ENCODE data around the gene RNU7-1. TPM values are rescaled to one million over a fixed set of nuclear protein-coding genes. Genes with fewer than 3 reads are reported as not detected.
A peak's percentile ranks its signal among the peaks of the same experiment; 100 is the strongest.

The RNU7-1 gene
- total RNA-seq, 4 donors from 2014 or later: not detected

DNA sequence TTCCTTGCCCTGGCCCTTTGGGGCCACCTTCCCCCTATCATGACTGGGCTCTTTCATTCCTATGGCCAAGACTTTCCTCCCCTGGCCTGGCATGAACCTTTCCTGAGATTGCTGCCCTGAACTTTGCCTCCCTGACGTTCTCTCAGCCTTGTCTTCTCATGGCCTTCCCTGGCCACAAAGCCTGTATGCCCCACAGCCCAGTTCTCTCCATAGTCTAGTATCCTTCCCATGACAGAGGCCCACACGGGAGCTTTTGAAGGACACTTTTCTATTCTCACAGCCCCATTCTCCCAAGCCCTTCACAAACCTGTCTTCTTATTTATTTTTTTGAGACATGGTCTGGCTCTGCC is 4.5 kb upstream of the RNU7-1 start:
- TF ChIP-seq POLR2AphosphoS5 (IDR thresholded peaks at IDR 0.05) (peak in 1 of 3 donors; percentile 9), EP300 (IDR thresholded peaks at IDR 0.05; ENCODE audit: low read depth) (no peak)
- TF ChIP-seq, protein P1, sequence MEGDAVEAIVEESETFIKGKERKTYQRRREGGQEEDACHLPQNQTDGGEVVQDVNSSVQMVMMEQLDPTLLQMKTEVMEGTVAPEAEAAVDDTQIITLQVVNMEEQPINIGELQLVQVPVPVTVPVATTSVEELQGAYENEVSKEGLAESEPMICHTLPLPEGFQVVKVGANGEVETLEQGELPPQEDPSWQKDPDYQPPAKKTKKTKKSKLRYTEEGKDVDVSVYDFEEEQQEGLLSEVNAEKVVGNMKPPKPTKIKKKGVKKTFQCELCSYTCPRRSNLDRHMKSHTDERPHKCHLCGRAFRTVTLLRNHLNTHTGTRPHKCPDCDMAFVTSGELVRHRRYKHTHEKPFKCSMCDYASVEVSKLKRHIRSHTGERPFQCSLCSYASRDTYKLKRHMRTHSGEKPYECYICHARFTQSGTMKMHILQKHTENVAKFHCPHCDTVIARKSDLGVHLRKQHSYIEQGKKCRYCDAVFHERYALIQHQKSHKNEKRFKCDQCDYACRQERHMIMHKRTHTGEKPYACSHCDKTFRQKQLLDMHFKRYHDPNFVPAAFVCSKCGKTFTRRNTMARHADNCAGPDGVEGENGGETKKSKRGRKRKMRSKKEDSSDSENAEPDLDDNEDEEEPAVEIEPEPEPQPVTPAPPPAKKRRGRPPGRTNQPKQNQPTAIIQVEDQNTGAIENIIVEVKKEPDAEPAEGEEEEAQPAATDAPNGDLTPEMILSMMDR (IDR thresholded peaks at IDR 0.05): no peak
- peaks cover 12 to 45% (median 32%) of the 10 kb centered on the region in 4 donors for H3K4me1 ChIP-seq
- H3K27ac ChIP-seq: peak overlapping the region; percentile 90 to 99 (median 96)
- H3K27me3 ChIP-seq: no peaks in the 10 kb centered on the region
- peaks cover 0 to 8% (median 0%) of the 10 kb centered on the region in 4 donors for H3K36me3 ChIP-seq
- intact Hi-C loops (cut with DNase I; ENCODE audit: low total_unique reads) (loop anchor here (5.0 kb wide), 1 partner anchor 67 kb away; the partner anchor contains the start of gene SPSB2), in situ Hi-C loops (cut with MboI; ENCODE audit: low pct_ligation_motif_present in 1 of 4, low pct_unique_long_range_greater_than_20kb in 1 of 4, low sequenced_read_pairs in 3 of 4) (loop anchor here in 2 of 4 donors (25.0 kb wide), 1 partner anchor 173 kb away; the partner anchor contains the start of gene C1RL (in 2 of the 2))
- 67 to 83% methylated on average over 1 to 2 of the region's 2 CpGs for whole genome bisulfite sequencing, 2 donors (ENCODE audit: low coverage in 1 of 2)
- no peak overlapping the region for H3K4me3 ChIP-seq
- no peak for DNase-seq
- no peaks in the 10 kb centered on the region for H3K9me3 ChIP-seq

DNA sequence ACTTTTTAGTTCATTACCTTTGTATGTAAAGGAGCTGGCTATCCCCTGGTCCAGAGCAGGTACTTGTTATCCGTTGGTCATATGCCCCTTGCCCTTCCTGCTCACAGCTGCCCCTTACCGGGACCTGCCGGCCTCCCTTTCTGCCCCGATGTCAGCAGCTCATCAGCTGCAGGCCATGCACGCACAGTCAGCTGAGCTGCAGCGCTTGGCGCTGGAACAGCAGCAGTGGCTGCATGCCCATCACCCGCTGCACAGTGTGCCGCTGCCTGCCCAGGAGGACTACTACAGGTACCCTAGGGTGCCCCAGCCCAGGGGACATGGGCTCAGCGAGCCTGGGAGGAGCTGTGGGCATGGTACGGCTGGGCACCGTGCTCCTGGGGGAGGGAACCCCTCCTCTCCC is 2.3 kb upstream of the RNU7-1 start:
- Histone ChIP-seq H3K36me3 (no peaks in the 10 kb centered on the region), H3K27me3 (no peaks in the 10 kb centered on the region), H3K4me1 (peaks cover 25 to 52% (median 44%) of the 10 kb centered on the region in 4 donors), H3K4me3 (no peak overlapping the region), H3K9me3 (no peaks in the 10 kb centered on the region), H3K27ac (peak overlapping the region in 2 of 4 donors; percentile 13 to 99)
- intact Hi-C loops (cut with DNase I; ENCODE audit: low total_unique reads): no loop called here
- no peak for DNase-seq
- 90% methylated on average over 12 of the region's 12 CpGs; no CpG with 5 or more reads in 1 of the 2 donors for WGBS, 2 donors (ENCODE audit: low coverage in 1 of 2)
- TF ChIP-seq POLR2AphosphoS5 (IDR thresholded peaks at IDR 0.05) (peak in 2 of 3 donors; percentile 5 to 27), EP300 (IDR thresholded peaks at IDR 0.05; ENCODE audit: low read depth) (no peak)
- in situ Hi-C loops (cut with MboI; ENCODE audit: low pct_ligation_motif_present in 1 of 4, low pct_unique_long_range_greater_than_20kb in 1 of 4, low sequenced_read_pairs in 3 of 4): loop anchor here in 3 of 4 donors (10.0 to 25.0 kb wide), 2 partner anchors 164 to 171 kb away; partner anchors contain the start of gene C1RL (in 3 of the 3)

DNA sequence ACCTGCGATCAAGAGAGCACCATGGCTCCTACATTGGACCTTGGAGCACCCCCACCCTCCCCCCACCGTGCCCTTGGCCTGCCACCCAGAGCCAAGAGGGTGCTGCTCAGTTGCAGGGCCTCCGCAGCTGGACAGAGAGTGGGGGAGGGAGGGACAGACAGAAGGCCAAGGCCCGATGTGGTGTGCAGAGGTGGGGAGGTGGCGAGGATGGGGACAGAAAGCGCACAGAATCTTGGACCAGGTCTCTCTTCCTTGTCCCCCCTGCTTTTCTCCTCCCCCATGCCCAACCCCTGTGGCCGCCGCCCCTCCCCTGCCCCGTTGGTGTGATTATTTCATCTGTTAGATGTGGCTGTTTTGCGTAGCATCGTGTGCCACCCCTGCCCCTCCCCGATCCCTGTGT is 1.8 kb upstream of the RNU7-1 start:
- in situ Hi-C loops (cut with MboI; ENCODE audit: low pct_ligation_motif_present in 1 of 4, low pct_unique_long_range_greater_than_20kb in 1 of 4, low sequenced_read_pairs in 3 of 4) (loop anchor here in 3 of 4 donors (10.0 to 25.0 kb wide), 2 partner anchors 163 to 171 kb away; partner anchors contain the start of gene C1RL (in 3 of the 3)), intact Hi-C loops (cut with DNase I; ENCODE audit: low total_unique reads) (no loop called here)
- Histone ChIP-seq H3K27me3 (no peaks in the 10 kb centered on the region), H3K27ac (peak overlapping the region in 2 of 4 donors; percentile 93 to 99), H3K4me1 (peaks cover 27 to 53% (median 43%) of the 10 kb centered on the region in 4 donors), H3K36me3 (no peaks in the 10 kb centered on the region), H3K4me3 (no peak overlapping the region), H3K9me3 (no peaks in the 10 kb centered on the region)
- no peak for DNase-seq
- 70 to 84% methylated on average over 2 to 12 of the region's 12 CpGs for WGBS, 2 donors (ENCODE audit: low coverage in 1 of 2)
- TF ChIP-seq POLR2A (IDR thresholded peaks at IDR 0.05) (no peak), POLR2AphosphoS5 (IDR thresholded peaks at IDR 0.05) (no peak), EP300 (IDR thresholded peaks at IDR 0.05; ENCODE audit: low read depth) (no peak)
- TF ChIP-seq, protein P1 (IDR thresholded peaks at IDR 0.05): no peak

DNA sequence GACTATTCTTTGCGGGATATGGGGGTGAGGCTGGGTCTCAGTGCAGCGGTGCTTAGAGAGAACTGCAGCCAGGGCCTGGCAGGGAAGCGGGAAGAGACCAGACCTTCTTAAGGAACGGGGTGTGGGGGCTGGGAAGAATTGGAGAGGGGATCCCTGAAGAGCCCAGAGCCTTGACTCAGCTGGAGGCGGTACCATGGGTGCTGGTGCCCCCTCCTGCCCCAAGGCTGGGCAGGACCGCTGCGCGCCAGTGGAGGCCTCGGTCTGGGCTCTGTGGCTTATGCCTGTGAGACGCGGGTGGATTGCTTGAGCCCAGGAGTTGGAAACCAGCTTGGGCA is 1.3 kb upstream of the RNU7-1 start:
- in situ Hi-C loops (cut with MboI; ENCODE audit: low pct_ligation_motif_present in 1 of 4, low pct_unique_long_range_greater_than_20kb in 1 of 4, low sequenced_read_pairs in 3 of 4): loop anchor here in 3 of 4 donors (10.0 to 25.0 kb wide), 2 partner anchors 163 to 170 kb away; partner anchors contain the start of gene C1RL (in 3 of the 3)
- H3K9me3 ChIP-seq: no peaks in the 10 kb centered on the region
- TF ChIP-seq POLR2A (IDR thresholded peaks at IDR 0.05): no peak
- peak in 1 of 3 donors; percentile 9 for TF ChIP-seq POLR2AphosphoS5 (IDR thresholded peaks at IDR 0.05)
- peaks cover 30 to 53% (median 41%) of the 10 kb centered on the region in 4 donors for H3K4me1 ChIP-seq
- H3K27ac ChIP-seq: peak overlapping the region; percentile 93 to 99 (median 95)
- DNase-seq: no peak
- H3K36me3 ChIP-seq: no peaks in the 10 kb centered on the region
- WGBS, 2 donors (ENCODE audit: low coverage in 1 of 2): 94 to 100% methylated on average over 1 to 11 of the region's 11 CpGs
- H3K4me3 ChIP-seq: no peak overlapping the region
- intact Hi-C loops (cut with DNase I; ENCODE audit: low total_unique reads): no loop called here
- H3K27me3 ChIP-seq: no peaks in the 10 kb centered on the region

DNA sequence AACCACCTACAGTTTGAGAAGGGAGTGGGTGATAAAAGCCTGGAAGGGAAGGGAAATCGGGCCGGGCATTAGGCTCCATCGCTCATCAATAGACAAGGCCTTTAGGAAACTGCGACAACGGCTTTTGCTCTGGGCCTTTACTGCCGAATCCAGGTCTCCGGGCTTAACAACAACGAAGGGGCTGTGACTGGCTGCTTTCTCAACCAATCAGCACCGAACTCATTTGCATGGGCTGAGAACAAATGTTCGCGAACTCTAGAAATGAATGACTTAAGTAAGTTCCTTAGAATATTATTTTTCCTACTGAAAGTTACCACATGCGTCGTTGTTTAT is 261 bp upstream of the RNU7-1 start:
- DNase-seq: peak; percentile 85
- Histone ChIP-seq H3K36me3 (no peaks in the 10 kb centered on the region), H3K4me3 (peak overlapping the region in 3 of 4 donors; percentile 41 to 58 (median 54)), H3K27ac (peak overlapping the region; percentile 93 to 99 (median 95)), H3K4me1 (peaks cover 25 to 48% (median 35%) of the 10 kb centered on the region in 4 donors), H3K27me3 (no peaks in the 10 kb centered on the region), H3K9me3 (no peaks in the 10 kb centered on the region)
- intact Hi-C loops (cut with DNase I; ENCODE audit: low total_unique reads): no loop called here
- 0 to 2% methylated on average over 11 to 13 of the region's 13 CpGs for WGBS, 2 donors (ENCODE audit: low coverage in 1 of 2)
- TF ChIP-seq, protein P1 (IDR thresholded peaks at IDR 0.05): no peak
- TF ChIP-seq EP300 (IDR thresholded peaks at IDR 0.05; ENCODE audit: low read depth): no peak
- no peak for TF ChIP-seq POLR2AphosphoS5 (IDR thresholded peaks at IDR 0.05)
- TF ChIP-seq POLR2A (IDR thresholded peaks at IDR 0.05): no peak
- in situ Hi-C loops (cut with MboI; ENCODE audit: low pct_ligation_motif_present in 1 of 4, low pct_unique_long_range_greater_than_20kb in 1 of 4, low sequenced_read_pairs in 3 of 4): loop anchor here in 3 of 4 donors (10.0 to 25.0 kb wide), 2 partner anchors 161 to 169 kb away; partner anchors contain the start of gene C1RL (in 3 of the 3)

Data from transverse colon (tissue), 4 donors.